Amniotic stem cell (primary cell): ENCODE results near the gene PLVAP.
"Not testable (repeated sequence)": the region's sequence is repeated elsewhere in the genome, so short reads cannot be mapped to it uniquely, and the experiment has no call there.

ENCODE experiments used
- DNase-seq: peaks from one replicate; lab custom pipeline; 2025; lab: John Stamatoyannopoulos, UW

PLVAP gene

DNA sequence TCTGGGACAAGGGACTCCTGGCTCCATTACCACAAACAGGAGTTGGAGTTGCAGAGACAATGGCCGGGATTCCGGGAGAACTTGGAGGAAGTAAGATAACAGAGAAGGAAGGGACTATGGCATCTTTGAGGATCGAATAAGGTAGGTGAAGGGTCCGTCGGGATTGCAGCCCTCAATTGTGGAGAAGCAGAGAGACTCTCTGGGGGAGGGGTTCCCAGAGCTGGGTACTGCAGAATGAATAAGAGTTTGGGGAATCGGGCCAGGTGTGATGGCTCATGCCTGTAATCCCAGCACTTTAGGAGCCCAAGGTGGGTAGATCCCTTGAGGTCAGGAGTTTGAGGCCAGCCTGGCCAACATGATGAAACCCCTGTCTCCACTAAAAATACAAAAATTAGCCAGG lies 24.5 kb upstream of the PLVAP start:
- no peak for DNase-seq

DNA sequence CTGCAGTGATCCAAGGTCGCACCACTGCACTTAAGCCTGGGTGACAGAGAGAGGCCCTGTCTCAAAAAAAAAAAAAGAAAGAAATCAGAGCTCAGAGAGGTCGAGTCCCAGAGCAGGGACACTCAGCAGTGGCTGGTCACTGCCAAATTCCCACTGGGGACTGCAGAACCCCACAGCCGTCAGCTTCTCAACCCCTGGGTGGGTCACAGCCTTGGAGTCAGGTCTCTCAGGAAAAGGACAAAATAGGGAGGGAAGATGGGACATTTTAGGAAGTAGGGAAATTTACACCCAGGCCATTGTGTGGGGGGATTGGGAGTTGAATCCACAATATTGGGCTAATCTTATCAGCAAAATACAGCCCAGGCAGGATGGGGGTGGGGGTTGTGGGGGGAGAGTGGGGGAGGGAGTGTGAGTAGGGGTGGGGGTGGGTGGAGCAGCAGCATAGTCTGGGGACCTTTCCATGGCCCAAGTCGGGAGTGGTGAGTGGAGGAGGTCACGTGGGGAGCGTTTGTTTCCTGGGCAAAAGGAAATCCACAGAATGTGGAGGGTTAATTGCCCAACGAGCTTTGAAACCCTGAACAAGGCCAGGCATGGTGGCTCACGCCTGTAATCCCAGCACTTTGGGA lies 21.9 kb upstream of the PLVAP start:
- DNase-seq, result no peak

DNA sequence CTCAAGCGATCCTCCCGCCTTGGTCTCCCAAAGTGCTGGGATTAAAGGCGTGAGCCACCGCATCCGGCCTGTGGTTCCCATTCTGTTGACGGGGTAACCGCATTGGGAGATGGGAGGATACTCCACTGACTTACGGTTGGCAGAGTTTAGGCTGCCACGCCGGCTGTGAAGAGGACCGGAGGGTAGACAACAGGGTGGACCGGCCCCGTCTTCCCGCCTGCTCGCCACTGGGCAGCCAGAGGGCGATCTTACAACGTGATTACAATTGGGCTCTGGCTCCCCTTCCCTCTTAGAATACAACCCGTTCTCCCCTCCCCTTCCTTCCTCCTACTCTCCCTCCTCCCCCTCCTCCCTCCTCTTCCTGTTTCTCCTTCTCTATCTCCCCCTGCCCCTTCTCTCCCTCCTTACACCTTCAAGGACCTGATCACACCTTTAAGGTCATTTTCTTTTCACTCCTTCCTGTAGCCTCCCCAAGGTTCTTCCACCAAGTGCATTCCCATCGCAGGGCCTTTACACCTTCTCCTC lies 17.8 kb upstream of the PLVAP start:
- peak; percentile 19 for DNase-seq

DNA sequence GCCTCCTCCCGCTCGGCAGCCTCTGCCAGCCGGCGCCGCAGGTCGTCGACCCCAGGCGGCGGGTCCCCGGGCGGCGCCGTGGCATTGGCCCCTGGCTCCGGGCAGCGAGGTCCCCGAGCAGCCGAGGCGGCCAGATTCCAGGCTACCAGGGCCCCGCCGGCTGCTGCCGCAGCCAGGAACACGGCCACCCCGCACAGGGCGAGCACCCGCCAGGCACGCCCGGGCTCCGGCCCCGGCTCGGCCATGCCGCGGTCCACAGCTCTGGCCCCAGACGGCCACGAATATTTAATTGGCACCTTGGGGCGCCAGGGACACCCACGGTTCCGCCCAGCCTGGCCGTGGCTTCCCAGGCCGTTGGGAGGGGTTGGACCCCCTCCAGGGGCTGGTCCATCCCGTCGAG lies 16.8 kb upstream of the PLVAP start, which contains the start of gene CCDC194:
CCDC194 (minus strand) TSS at position 283 of the 400 bp plus-strand sequence; CDS start at position 245, 38 bp downstream.
- DNase-seq, result no peak

DNA sequence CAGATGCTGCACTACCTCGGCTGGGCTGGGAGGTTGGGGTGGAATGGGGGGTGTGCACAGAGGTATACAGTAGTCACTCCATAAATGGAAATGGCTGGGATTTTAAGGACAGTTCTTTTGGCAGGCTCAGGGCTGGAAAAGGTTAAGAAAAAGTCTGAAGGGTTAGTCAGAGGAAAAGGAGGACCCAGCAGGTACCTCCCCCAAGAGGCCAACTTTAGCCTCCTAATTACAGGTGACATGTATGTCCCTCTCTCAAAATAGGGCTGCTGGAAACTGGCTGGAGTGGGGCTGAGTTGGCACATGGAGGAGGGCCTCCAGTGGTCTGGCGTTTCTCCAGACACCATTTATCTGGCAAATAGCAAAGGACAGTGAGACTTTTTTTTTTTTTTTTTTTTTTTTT lies 15.9 kb upstream of the PLVAP start:
- no peak for DNase-seq

DNA sequence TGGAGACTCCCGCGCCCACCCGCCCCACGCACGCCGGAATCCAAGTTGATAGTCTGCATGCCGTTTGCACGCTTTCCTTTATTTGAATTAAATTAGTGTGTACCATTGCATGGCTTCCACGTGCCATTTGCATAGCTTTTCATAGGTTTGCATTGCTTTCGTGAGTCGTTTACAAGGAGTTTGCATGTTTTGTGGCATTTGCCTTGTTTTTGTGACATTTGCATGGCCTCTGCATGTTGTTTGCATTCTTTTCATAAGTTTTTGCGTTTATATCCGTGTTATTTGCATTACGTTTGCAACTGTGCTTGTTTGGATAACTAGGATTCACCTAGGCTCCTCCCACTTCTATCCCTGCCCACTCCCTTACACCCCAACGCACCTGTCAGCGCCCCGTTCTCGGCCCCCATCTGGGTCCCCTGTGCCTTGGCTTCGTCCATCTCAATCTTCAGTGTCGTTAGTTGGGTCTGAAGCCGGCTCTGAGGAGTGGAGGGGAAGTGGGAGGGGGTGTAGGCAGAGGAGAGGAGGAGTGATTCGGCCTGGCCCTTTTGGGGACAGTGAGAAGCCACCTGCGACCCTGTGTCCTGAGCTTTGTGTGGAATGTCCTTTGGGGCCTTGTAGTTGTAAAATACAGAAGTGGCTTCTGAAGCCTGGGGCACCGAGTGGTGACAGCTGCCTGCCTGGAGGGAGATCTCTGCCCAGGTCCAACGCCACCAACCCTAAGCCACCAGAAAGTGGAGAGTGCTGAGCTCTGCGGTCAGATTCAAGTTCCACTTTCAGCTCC lies 14.4 kb upstream of the PLVAP start:
- no peak for DNase-seq

DNA sequence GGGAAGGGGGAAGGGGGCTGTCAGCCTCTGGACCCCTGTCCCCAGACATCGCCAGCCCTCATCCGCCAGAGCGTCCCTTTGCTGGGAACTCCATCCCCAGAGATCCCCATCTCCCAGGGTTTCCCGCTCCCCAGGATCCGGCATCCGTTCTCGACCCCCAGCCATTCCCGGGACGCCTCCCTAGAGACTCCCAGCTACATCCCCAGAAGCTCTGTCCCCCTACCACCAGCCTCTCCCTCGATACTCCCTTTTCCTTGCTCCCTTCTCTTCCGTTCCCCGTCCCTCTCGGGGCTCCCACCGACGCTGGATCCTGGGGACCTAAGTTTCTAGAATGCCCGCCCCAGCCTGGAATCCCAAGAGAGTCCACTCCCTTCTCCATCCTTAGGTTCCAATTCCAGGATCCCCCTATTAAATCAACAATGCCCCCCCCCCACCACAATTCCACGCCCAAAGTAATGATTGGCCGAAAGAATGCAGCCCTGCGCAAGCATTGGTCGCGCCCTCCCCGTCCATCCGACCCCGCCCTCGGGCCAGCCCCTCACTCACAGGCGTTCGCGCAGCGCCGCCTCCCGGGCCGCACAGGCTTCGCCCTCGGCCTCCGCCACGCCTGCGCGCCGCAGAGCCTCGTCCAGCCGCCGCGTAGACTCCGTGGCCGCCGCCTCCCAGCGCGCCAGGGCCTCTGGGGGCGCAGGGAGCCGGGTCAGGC lies 13.7 kb upstream of the PLVAP start:
- peak; percentile 85 for DNase-seq

DNA sequence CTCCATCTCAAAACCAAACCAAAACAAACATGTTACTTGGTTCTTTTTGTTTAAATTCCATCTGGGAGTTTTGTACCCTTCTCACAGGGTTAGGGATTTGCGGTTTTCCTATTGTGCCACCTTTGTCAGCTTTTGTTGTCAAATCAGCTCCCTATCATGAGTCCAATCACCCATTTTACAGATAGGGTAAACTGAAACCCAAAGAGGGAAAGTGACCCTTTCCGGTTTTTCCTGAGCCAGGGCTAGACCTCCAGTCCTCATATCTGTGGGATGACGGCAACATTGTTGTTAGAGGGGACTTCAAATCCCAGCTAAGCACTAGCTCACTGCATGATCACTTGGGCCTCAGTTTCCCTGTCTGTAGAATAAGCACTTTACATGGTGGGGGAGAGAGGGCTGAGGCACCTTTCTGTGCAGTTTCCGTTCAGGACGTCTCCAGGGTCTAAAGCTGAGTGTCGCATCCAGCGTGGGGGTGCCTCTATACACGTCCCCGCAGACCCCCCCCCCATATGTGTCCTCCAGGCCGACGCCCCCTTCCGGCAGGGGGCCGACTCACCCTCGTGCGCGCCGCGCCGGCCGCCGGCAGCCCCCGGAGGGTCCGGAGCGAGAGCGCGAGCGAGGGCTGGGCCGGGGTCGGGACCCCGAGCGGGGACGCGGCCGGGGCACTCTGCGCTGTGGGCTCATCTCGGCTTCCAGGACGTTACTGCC lies 13.0 kb upstream of the PLVAP start:
- no peak for DNase-seq

DNA sequence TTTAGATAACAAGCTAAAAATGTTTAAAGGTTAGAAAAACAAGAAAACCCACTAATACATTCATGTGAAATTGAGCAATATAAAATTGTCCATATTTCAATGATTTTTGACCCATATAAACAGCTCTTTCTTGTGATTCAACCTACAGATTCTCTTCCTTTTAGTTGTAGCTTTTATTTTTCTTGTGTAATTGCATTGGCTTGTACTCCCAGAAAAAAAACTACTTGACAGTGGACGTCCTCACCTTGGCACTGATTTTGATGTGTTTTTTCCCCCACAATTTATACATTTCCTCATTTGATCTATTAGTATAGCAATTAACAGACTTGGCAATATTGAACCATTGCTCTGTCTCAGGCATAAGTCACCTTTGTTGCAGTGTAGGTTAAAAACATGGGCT lies 12.1 kb upstream of the PLVAP start:
- DNase-seq, result no peak

DNA sequence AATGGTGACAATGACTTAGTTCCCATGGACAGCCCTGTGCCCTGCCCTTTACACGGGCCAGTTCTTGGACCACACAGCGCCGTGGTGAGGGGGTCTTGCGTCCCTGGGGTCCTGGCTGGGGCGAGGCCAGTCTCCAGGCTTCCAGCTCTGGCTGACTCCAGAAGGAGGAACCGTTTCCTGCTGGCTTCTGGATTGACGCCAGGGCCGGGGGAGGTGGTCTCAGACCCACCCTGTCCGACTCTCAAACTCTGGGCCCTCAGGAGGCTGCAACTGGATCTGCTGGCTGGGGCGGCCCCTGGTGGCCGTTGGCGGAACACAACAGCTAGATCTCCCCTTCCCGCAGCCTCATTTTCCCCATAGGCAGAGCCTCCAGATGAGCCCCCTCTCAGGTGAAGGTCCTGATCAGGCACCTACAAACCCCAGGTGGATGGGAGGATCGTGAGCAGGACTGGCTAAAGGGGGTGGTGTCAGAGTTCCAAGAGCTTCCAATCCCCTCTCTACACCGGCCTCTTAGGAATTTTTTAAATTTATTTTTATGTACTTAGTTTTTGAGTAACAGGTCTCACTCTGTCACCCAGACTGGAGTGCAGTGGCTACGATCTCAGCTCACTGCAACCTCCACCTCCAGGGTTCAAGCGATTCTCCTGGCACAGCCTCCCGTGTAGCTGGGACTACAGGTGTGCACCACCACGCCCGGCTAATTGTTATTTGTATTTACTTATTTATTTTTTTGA lies 8.9 kb upstream of the PLVAP start:
- DNase-seq, result no peak

DNA sequence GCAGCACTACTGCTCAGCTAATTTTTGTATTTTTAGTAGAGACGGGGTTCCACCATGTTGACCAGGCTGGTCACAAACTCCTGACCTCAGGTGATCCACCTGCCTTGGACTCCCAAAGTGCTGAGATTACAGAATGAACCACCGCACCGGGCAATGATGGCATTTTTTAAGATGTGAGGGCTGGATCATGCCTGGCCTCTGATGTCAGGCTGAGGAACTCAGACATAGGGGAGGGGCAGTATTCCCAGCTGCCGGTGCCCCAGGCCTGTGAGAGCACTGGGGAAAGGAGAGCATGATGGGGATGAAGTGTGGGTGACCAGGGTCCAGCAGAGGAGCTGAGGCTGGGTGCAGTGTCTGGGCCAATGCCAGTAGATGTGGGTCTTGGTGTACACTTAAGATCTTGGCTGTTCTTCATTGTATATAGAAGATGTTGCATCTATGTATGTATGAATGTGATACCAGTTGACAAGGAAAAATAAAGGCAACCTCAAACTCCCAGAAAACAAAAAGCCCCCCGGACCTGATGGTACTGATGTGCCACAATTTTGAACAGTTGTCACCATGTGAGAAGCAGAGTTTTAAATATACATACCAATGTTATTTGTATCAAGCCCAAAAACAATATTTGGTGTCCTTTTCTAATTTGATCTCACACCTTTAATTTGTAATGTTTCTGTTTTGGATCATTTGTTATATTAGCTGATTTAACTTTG lies 3.4 kb upstream of the PLVAP start:
- no peak for DNase-seq

DNA sequence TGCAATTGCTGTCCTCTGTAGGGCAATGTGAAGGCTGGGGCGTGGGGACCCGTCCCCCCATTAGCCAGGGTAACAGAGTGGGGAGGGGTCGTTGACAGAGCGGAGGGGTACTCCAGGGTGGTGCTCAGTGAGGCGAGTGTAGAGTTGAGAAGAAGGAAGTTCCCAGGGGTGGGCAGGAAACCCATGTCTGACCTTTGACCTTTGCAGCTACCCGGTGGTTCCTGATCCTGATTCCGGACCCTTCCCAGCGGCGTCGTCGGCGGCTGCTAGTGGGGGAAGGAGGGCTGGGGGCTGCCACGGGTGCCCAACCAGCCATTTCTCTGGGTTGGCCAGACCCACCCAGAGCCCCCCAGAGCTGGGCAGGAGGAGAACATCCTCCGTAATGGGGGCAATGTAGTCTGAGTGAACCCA lies 2.1 kb upstream of the PLVAP start:
- DNase-seq, result no peak

DNA sequence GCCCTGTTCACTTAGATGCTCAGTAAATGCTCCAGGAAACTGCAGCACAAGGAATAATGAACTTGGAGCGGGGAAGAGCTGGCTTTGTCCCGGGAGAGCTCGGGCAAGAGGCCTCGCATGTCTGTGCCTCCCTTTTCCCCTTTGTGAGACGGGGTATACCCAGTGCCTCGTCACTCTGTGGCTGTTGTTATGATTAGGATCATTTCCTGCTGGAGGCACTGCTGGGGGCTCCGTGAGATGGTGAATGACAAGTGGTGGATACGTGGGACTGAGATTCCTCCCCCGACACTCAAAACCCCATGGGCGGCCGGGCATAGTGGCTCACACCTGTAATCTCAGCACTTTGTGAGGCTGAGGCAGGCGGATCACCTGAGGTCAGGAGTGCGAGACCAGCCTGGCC lies 1.1 kb upstream of the PLVAP start:
- no peak for DNase-seq

DNA sequence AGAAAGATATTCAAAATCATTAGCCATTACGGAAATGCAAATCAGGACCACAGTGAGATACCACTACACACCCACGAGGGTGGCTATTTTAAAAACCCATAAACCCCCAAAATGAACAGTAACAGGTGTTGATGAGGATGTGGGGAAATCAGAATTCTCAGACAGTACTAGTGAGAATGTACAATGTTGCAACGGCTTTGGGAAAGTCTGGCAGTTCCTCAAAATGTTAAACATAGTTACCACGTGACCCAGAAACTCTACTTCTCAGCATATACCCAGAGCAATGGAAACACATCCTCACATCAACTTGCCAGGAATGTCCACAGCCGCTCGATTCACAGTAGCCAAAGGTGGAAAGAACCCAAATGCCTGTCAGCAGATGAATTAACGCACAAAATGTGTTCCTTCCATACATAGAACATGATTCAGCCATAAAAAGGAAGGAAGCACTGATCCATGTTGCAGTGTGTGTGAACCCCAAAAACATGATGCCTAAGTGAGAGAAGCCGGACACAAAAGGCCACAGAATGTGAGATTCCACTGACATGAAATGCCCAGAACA lies 7.0 kb downstream of the PLVAP start:
- DNase-seq, result no peak

DNA sequence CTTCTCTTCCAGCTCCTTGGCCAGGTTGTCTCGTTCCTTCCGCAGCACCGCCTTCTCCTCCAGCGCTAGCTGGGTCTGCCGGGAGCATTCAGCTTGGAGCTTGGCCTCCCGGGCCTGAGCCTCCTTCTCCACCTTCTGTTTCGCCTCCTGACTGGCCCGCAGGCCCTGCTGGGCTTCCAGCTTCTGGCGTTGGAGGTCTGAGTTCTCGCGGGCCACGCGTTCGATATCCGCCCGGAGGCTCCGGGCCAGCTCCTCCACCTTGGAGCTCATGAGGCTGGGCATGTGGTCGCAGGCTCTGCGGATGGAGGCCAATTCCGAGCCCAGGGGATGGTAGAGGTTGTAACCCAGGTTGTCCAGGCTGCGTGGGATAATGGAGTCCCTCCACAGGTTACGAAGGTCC lies 11.8 kb downstream of the PLVAP start:
- no peak for DNase-seq

DNA sequence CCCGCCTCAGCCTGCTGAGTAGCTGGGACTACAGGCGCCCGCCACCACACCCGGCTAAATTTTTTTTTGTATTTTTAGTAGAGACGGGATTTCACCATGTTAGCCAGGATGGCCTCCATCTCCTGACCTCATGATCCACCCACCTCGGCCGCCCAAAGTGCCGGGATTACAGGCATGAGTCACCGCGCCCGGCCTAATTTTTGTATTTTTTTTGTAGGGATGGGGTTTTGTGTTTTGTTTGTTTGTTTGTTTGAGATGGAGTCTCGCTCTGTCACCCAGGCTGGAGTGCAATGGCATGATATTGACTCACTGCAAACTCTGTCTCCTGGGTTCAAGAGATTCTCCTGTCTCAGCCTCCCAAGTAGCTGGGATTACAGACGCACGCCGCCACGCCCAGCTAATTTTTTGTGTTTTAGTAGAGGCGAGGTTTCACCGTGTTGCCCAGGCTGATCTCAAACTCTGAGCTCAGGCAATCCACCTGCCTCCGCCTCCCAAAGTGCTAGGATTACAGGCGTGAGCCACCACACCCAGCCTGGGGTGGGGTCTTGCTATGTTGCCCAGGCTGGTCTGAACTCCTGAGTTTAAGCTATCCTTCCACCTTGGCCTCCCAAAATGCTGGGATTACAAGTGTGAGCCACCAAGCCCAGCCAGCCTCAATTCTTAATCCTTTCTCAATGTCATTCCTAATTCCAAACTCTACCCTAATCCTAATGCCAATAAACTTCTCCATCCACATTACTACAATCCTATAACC lies 13.1 kb downstream of the PLVAP start:
- not testable (repeated sequence) for DNase-seq

DNA sequence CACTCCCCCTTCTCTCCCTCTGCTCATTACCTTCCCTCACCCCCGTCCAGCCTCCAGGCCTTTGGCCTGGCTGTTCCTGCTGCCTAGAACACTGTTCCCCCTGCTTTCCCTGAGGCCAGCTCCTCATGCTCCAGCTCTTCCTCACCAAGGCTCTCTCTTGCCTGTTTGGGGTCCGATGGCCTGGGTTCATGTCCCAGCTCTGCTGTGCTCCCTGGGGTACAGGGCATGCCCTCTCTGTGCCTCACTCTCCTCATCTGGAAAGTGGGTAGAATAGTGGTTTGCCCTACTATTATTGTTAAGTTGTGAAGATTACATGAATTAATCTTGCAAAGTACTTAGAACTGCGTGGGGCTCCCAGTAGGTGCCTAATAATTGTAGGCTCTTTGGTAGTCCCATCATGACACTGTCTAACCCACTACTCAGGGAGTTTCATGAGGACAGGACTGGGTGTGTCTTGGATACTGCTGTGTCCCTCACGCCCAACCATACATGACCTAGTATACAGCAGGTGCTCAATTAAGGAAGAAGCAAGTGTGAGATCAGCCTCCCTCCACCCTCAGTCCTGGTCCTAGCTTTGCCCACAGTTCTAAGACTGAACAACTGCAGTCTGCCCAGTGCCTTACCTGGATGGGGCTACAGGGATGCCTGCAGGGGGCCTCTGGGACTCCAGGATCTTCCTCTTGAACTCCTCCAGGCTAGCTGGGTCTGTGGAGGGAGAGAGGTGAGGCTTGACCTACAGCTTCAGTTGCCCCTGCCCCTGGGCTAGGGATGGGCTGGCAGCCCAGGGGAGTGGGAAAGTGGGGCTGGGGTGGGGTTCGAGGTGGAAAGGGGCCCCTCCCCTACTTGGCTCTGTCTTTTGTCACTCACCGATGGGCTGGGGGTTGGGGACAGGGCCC lies 17.0 kb downstream of the PLVAP start:
- DNase-seq, result no peak

DNA sequence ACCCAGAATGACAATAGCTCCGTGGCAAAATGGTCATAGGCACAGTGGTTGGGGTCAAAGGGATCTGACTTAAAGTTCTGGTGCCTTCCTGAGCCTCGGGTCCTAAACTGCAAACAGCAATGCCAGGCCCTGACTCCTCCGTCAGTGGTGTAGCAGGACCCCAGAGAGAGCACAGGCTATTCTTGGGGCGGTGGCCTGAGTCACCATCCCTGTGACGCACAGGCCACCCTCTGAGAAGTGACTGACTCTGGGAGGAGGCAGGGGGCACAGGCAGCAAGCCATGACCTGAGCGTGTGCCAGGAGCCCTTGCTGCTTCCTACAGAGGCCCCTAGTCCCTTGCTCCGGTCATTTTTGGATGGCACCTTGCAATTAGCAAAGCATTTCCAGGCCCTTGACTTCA lies 18.7 kb downstream of the PLVAP start:
- no peak for DNase-seq

DNA sequence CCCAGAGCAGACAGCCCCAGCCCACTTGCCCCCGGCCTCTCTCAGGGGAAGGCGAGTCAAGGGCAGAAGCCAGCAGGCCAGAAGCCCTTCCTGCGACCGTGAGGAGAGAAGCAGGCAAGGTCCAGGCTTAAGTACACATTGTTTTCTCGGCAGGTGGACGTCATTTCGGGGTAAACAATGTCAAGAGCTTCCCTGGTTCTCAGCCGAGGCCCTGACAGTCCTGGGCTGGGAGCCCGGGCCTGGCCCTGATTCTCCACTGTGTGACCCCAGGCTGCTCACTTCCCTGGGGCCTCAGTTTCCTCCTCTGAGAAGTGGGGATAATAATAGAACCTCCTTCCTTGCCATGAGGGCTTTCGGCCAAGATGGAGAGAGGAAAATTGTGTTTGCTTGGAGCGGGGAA lies 19.4 kb downstream of the PLVAP start:
- DNase-seq, result no peak
